PFSK-1 (cell line): ENCODE measurements around the gene KCNJ15.

Experiments used
- POLR2AphosphoS5 ChIP-seq: IDR thresholded peaks from 2 replicates; pipeline ENCODE4 v1.6.1; 2012; ENCODE audit warnings: low read depth, mild to moderate bottlenecking, control low read depth, low read length, moderate library complexity
- TAF1 ChIP-seq: IDR thresholded peaks from 2 replicates; pipeline ENCODE4 v1.6.1; 2012; ENCODE audit warnings: low read length, control low read depth, borderline replicate concordance; ENCODE audit not compliant: insufficient read depth

DNA sequence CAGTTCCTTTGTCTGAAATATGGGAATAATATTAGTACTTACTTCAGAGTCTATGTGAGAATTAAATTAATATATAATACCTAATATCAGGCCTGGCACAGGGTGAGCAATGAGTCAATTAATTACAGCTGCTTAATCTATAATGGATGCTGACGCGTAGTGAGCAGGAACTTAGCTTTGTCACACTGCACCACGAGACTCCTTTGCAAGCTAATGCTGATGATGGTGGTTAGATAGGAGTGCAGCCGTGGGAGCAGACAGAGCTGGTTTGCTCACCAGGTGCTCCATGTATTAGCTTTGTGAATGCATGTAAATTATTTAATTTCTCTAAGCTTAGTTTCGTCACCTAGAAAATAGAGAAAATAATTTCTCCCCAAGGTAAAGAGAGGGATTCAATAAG is 35.1 kb downstream of the KCNJ15 start:
- no peak for TF ChIP-seq POLR2AphosphoS5
- no peak for TF ChIP-seq TAF1
